ENCODE results near the gene TEX52. TPM values are rescaled to one million over a fixed set of nuclear protein-coding genes. Genes with fewer than 3 reads are reported as not detected.
A peak's percentile ranks its signal among the peaks of the same experiment; 100 is the strongest.

The TEX52 gene
- polyA plus RNA-seq, 3 donors, result not detected

GRCh38 chr12:2836574-2836973 lies 20.3 kb downstream of the TEX52 start:
- Histone ChIP-seq H2AFZ (ENCODE audit: insufficient read depth, low read depth, low read length, poor library complexity, severe bottlenecking) (no peak overlapping the region), H3K79me2 (ENCODE audit: insufficient read depth, low read length) (no peaks in the 10 kb centered on the region), H3K9me3 (replicated peaks in 1 of 2; ENCODE audit: control insufficient read depth in 1 of 2, insufficient read depth in 1 of 2, low read length in 2 of 2) (no peaks in the 10 kb centered on the region), H3K27ac (ENCODE audit: low read depth in 1 of 2, low read length in 2 of 2) (no peak overlapping the region), H3K9ac (ENCODE audit: insufficient read depth, low read length, poor library complexity, severe bottlenecking) (no peak overlapping the region), H3K27me3 (ENCODE audit: control insufficient read depth in 2 of 2, insufficient read depth in 2 of 2, low read length in 2 of 2) (peaks cover 0 to 4% of the 10 kb centered on the region in 2 donors), H3K4me1 (ENCODE audit: control insufficient read depth in 1 of 2, insufficient read depth in 2 of 2, low read length in 2 of 2) (no peaks in the 10 kb centered on the region), H3K4me2 (replicated peaks; ENCODE audit: extremely low read depth, low read length, poor library complexity, severe bottlenecking) (no peak overlapping the region), H3K4me3 (replicated peaks in 1 of 3; ENCODE audit: low read depth in 2 of 3, low read length in 3 of 3) (no peak overlapping the region), H4K20me1 (ENCODE audit: insufficient read depth, low read length) (no peaks in the 10 kb centered on the region), H3K36me3 (replicated peaks in 1 of 2; ENCODE audit: control insufficient read depth in 1 of 2, insufficient read depth in 2 of 2, low read length in 2 of 2) (peaks cover 5 to 22% of the 10 kb centered on the region in 2 donors)
- Mint-ChIP-seq H3K36me3 (peaks cover 27 to 36% of the 10 kb centered on the region in 2 donors), H3K27me3 (ENCODE audit: low read depth in 3 of 3) (peaks cover 1 to 9% (median 4%) of the 10 kb centered on the region in 3 donors), H3K9me3 (peaks cover 0 to 2% (median 0%) of the 10 kb centered on the region in 7 donors), H3K27ac (peak overlapping the region in 1 of 7 donors; percentile 41), H3K4me3 (no peak overlapping the region), H3K4me1 (peaks cover 18% of the 10 kb centered on the region)
- intact Hi-C loops (cut with micrococcal nuclease), result no loop called here
- WGBS (ENCODE audit: insufficient coverage), result 54% methylated on average over 3 of the region's 8 CpGs
- DNase-seq, result peak in 1 of 3 donors; percentile 10
- TF ChIP-seq CTCF (IDR thresholded peaks at IDR 0.05), result no peak

GRCh38 chr12:2835691-2836403 lies 21.0 kb downstream of the TEX52 start:
- Histone ChIP-seq H3K79me2 (ENCODE audit: insufficient read depth, low read length) (no peaks in the 10 kb centered on the region), H3K4me2 (replicated peaks; ENCODE audit: extremely low read depth, low read length, poor library complexity, severe bottlenecking) (no peak overlapping the region), H3K9me3 (replicated peaks in 1 of 2; ENCODE audit: control insufficient read depth in 1 of 2, insufficient read depth in 1 of 2, low read length in 2 of 2) (no peaks in the 10 kb centered on the region), H3K27me3 (ENCODE audit: control insufficient read depth in 2 of 2, insufficient read depth in 2 of 2, low read length in 2 of 2) (peaks cover 0 to 4% of the 10 kb centered on the region in 2 donors), H3K4me3 (replicated peaks in 1 of 3; ENCODE audit: low read depth in 2 of 3, low read length in 3 of 3) (no peak overlapping the region), H3K36me3 (replicated peaks in 1 of 2; ENCODE audit: control insufficient read depth in 1 of 2, insufficient read depth in 2 of 2, low read length in 2 of 2) (peaks cover 2 to 29% of the 10 kb centered on the region in 2 donors), H3K9ac (ENCODE audit: insufficient read depth, low read length, poor library complexity, severe bottlenecking) (no peak overlapping the region), H4K20me1 (ENCODE audit: insufficient read depth, low read length) (no peaks in the 10 kb centered on the region), H3K4me1 (ENCODE audit: control insufficient read depth in 1 of 2, insufficient read depth in 2 of 2, low read length in 2 of 2) (no peaks in the 10 kb centered on the region), H3K27ac (ENCODE audit: low read depth in 1 of 2, low read length in 2 of 2) (no peak overlapping the region), H2AFZ (ENCODE audit: insufficient read depth, low read depth, low read length, poor library complexity, severe bottlenecking) (no peak overlapping the region)
- WGBS (ENCODE audit: insufficient coverage), result 57% methylated on average over 1 of the region's 4 CpGs
- DNase-seq, result no peak
- peaks cover 0 to 2% (median 0%) of the 10 kb centered on the region in 7 donors for H3K9me3 Mint-ChIP-seq
- peak overlapping the region in 2 of 7 donors; percentile 39 to 41 for H3K27ac Mint-ChIP-seq
- H3K27me3 Mint-ChIP-seq (ENCODE audit: low read depth in 3 of 3), result peaks cover 1 to 9% (median 4%) of the 10 kb centered on the region in 3 donors
- TF ChIP-seq CTCF (IDR thresholded peaks at IDR 0.05), result no peak
- H3K4me1 Mint-ChIP-seq, result peaks cover 18% of the 10 kb centered on the region
- no peak overlapping the region for H3K4me3 Mint-ChIP-seq
- intact Hi-C loops (cut with micrococcal nuclease), result no loop called here
- peaks cover 32 to 43% of the 10 kb centered on the region in 2 donors for H3K36me3 Mint-ChIP-seq
